Gastrocnemius medialis (tissue), 4 donors: ENCODE data around the gene TMOD3.

Experiments used
- CTCF ChIP-seq, 5 experiments: fragments of 450-650 bp in 3 of 5; fragments of 200-600 bp in 2 of 5; sonication (generic) in 2 of 5; IDR thresholded peaks in 4 of 5; conservative IDR thresholded peaks in 1 of 5; 1 replicate in 4 of 5; 2 replicates in 1 of 5; pipeline ENCODE4 v1.5.1; 2016 to 2019; ENCODE audit warnings: antibody characterized with exemption in 5 of 5, mild to moderate bottlenecking in 3 of 5, moderate library complexity in 3 of 5
- POLR2A ChIP-seq, 2 donors: fragments of 450-650 bp; IDR thresholded peaks; one replicate each; pipeline ENCODE4 v1.6.1; 2017; ENCODE audit warnings: antibody characterized with exemption in 2 of 2, mild to moderate bottlenecking in 2 of 2, moderate library complexity in 2 of 2

GRCh38 chr15:51846463-51847230 lies 17.2 kb downstream of the TMOD3 start:
- no peak for TF ChIP-seq CTCF (IDR thresholded peaks at IDR 0.05 in 4 of 5, conservative IDR thresholded peaks at IDR 0.05 in 1 of 5)
- TF ChIP-seq POLR2A (IDR thresholded peaks at IDR 0.05), result no peak
